GM18861 (cell line): ENCODE data around the gene NBEAL1.
"Not testable (repeated sequence)": the region's sequence is repeated elsewhere in the genome, so short reads cannot be mapped to it uniquely, and the experiment has no call there.

Source experiments
- ATAC-seq: cut with Tn5 transposase; IDR thresholded peaks from one replicate; pipeline ENCODE4 v1.9.1; 2021; ENCODE audit not compliant: unreplicated experiment

NBEAL1 gene

DNA sequence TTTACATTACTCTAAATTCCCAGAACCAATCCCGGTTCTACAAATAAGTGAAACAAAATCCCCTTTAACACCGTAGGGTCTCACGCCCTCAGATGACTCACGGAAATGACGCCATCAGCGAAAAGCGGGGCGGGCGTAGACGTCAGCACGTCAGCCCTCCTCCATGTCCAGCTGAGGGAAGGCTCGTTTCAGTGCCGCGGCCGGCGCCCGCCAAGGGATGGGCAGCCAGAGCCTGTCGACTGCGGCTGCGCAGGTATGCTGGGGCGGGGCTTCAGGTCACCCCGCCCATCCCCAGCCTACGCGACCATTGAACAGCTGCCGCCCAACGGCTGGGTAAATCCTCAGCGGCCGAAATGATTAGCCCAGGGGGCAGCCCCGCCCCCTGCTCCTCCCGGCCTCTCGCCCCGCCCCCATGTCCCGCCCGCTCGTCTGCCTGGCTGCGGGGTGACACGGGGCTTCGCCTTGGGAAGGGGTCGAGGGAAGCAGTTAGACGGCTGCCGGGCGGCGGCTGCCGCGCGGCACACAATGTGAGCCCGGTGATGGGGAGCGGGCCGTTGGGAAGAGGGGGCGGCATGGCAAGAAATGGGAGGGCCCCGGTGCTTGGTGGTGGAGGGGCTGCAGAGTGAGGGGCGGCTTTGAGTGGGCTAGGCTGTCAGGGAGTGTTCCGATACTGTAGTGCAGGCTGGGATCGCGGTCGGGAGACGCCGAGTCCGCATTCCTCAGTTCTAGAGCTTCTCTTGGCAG, at the start of gene NBEAL1:
NBEAL1 (plus strand) TSS at position 420 of the 744 bp plus-strand sequence. CDS start 1,510 bp downstream, outside the sequence.
- ATAC-seq: peak; percentile 96

DNA sequence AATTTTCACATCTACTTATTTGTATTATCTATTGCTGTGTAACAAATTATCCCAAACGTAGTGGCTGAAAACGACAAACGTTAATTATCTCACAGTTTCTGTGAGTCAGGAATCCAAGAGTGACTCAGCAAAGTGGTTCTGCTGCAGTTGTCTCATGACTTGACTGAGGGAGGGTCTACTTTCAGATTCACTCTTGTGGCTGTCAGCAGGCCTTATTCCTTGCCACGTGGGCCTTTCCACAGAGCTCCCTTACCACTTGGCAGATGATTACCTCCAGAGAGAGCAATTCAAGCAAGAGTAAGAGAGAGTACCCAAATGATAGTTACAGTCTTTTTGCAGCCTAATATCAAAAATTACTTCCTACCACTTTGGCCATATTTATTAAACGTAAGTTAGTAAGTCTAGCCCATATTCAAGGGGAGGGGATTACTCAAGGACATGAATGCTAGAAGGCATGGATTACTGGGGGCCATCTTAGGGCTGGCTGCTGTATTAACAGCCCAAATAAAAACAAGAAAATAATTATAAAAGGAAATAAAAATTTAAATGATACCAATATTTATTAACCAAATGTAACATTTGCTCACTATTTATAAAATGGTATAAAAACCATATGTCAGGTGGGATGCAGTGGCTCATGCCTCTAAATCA, 48.7 kb upstream of the NBEAL1 start:
- ATAC-seq: peak; percentile 78

DNA sequence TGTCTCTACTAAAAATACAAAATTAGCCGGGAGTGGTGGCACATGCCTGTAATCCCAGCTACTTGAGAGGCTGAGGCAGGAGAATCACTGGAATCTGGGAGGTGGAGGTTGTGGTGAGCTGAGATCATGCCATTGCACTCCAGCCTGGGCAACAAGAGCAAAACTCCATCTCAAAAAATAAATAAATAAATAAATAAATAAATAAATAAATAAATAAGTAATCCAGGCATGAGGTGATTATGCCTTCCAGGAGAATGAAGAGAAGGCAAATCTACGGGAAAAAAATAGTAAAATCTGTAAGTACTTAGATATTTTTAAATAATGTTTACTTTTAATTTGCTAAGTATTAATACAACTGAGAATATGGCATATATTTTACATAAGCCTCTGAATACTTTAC, 45.3 kb upstream of the NBEAL1 start:
- not testable (repeated sequence) for ATAC-seq

DNA sequence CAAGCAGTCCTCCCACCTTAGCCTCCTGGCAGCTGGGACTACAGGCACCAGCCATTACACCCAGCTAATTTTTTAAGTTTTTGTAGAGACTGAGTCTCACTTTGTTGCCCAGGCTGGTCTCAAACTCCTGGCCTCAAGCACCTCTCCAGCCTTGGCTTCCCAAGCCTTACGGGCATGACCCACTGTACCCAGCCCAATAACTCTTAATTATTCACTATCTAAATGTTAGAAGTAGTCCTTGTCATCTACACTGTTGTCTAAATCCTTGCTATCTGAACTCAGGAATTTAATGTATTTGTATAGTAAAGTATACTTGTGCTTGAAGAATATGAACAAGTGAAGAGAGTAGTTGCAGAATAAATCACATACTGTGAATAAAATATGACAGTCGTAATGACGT, 37.9 kb upstream of the NBEAL1 start:
- no peak for ATAC-seq

DNA sequence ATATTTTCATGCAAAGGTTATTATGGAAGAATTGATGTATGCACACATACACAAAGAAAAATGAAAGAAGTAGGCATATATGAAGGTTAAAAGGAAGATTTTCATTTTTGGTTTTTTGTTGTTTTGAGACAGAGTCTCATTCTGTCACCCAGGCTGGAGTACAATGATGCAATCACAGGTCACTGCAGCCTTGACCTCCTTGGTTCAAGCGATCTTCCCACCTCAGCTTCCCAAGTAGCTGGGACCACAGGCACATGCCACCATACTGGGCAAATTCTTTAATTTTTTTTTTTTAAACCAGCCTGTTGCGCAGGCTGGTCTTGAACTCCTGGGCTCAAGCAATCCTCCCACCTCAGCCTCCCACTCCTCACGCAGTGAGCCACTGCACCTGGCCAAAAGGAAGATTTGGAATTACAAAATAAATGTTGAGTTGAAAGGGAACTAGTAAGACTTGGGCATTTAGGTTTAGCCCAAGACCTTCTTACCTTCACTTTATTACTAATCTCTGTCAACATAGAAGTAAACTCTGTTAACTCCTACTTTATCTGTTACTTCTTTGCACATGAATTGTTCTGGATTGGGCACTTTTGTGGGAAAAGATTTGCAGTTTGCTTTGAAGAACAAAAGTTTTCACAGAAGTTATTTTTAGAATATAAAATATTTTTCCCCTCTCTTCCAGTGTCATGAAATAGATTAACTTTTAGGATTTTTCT, 31.7 kb upstream of the NBEAL1 start:
- no peak for ATAC-seq

DNA sequence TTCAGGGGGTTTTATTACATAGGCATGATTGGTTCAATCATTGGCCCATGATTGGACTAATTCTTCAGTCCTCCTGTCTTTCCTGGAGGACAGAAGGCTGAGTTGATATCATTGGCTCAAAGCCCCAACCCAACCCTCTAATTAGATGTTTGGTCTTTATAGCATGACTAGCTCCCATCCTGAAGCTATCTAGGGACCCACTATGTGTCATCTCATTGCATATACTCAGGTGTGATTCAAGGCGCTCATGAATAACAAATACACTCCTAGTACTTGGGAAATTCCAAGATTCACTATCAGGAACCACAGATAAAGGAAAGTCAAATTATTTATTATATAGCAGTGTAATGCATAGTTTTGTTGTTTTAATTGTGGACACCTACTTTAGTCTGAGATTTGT, 24.9 kb upstream of the NBEAL1 start:
- no peak for ATAC-seq

DNA sequence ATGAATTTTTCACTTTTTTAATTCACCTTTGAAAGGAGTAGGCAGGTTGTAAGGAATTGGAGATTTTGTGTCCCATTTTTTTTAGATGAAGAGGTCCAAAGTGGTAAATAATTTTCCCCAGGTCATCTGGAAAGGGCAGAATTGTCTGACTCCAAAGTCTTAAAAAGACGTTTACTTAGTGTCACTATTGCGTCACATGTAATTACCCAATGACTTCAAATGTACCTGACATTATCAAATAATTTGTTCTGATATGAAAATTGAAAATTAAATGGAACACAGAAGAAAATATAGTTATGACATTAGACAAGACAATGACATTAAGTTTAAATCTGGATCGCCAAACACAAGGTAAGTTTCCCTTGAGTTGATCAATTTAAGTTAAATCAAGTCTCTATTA, 24.2 kb upstream of the NBEAL1 start:
- ATAC-seq: no peak

DNA sequence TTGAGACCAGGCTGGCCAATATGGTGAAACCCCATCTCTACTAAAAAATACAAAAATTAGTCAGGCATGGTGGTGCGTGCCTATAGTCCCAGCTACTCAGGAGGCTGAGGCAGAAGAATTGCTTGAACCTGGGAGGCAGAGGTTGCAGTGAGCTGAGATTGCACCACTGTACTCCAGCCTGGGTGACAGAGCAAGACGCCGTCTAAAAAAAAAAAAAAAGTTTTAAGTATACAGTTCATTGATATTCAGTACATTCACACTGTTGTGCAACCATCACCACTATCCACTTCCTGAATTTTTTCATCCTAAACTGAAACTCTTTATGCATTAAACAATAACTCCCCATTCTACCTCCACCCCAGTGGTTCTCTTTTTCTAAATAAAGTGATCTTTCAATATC, 17.6 kb upstream of the NBEAL1 start:
- not testable (repeated sequence) for ATAC-seq

DNA sequence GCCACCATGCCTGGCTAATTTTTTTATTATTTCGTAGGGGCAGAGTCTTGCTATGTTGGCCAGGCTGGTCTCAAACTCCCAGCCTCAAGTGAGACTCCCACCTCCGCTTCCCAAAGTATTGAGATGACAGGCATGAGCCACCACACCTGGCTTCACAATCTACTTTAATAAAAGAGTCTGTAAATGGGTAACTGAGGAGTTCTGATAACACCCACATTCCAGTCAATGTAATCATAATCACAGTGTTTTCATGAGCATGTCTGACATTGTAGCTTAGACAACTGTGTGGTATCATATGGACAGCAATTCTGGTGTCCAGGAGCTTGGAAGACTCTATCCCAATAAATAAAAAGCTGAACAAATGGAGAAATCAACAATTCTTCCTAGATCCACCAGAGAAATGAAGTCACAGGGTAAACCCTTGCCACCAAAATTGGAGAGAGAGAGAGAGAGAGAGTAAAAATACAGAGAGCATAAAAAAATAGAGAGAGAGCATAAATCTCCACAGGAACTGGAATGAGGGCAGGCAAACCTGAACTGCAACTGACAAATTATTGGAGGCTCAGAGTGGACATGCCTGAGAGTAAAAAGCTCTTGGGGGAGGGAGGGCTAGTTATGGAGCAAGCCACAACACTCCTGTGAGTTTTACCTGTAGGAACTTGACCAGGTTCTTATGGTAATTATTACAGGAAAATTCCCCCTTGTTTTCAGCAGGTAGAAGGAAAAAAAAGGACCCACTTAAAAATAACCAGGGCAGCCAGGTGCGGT, 12.4 kb upstream of the NBEAL1 start:
- no peak for ATAC-seq

DNA sequence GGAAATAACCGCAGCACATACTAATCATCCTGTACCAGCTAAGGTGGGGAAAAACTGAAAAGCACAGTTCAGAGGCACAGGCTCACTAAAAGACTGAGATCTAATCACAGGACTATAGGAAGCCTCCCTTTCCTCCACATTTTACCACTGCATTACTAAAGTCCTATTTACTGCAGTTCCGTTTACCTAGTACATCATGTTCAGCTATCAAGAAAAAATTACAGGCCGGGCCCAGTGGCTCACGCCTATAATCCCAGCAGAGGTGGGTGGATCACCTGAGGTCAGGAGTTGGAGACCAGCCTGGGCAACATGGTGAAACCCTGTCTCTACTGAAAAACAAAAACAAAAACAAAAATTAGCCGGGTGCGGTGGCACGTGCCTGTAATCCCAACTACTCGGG, 11.0 kb upstream of the NBEAL1 start:
- ATAC-seq: no peak

DNA sequence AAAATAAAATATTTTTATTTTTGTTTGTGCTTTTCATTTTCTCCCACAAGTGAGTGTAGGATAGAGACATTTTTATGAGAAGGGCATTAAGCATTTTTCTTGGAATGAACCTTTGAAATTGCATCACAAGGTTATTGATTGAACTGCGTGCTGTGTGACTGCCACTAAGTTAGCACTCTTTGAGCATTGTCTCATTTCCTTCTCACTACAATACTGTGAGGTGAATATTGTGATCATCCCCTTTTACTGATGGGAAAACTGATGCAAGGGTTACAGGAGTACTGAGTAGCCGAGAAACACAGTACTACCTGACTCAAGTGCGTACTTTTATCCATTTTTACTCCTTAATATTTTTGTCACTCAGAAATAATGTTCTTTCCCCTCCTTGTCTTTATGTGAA, 2.0 kb downstream of the NBEAL1 start:
- no peak for ATAC-seq

DNA sequence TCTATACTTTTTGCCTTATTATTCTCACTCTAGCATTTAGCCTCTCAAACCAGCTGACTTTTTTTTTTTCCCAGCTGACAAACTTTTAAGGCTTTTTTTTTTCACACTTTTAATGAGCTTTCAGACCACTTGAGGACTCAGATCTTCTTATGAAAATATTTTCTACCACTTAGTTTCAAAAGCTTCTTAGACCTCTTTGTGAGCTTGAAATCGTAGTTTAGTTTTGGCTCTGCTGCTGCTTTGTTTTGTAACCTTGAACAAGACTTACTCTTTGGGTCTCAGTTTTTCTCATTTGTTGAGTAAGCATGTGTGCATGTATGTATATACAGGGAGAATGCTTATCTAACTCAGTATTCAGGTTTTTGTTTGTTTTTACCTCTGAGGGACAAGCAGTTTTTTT, 3.5 kb downstream of the NBEAL1 start:
- no peak for ATAC-seq

DNA sequence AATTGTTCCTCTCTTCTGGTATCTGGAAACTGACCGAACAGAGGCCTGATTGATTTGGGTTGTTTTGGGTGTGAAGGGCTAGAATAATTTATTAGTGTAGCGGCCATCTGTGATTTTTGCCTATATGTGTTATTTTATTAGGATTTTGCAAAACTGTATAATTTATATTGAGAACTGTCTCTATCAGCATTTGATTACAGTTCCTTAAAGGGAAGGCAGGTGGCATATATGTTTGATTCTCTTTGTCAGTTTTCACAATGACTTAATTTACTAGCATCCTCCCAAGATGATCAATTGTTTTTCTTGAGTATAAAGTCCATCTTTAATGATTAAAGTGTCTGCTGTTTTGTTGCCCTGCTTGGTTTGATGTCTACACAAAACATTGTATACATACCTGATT, 4.5 kb downstream of the NBEAL1 start:
- no peak for ATAC-seq

DNA sequence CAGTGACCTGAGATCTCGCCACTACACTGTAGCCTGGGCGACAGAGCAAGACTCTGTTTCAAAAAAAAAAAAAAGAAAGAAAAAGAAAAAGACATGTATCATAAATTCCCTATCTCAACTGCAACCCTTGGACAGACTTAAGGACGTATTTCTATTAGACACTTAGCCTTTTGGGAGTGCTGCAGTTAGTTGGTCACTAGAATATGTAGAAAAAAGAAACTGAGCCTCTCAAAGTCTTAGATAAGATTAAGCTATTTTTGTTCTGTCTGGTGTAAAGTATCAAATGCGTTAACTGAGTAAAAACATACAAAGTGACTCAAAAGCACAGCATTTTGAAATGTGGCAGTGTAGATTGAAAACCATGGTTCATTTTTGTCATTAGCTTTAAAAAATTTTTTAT, 7.3 kb downstream of the NBEAL1 start:
- no peak for ATAC-seq

DNA sequence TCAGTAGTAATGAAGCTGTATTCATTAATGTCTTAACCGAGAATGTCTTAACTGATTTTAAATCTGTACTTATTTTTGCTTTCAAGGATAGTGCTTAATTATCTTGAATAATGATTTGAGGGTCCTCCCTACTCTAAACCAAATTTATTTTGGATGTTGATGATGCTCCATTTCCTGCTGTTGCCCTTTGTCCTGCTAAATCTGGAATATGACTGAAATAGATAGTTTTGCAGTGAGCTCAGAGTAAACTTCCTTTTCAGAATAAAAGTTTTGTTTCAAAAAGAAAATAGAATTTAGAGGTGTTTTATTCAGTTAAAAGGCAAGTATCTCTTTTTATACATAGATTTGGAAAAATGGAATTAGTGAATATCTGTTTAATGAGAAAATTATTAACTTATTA, 8.1 kb downstream of the NBEAL1 start:
- no peak for ATAC-seq

DNA sequence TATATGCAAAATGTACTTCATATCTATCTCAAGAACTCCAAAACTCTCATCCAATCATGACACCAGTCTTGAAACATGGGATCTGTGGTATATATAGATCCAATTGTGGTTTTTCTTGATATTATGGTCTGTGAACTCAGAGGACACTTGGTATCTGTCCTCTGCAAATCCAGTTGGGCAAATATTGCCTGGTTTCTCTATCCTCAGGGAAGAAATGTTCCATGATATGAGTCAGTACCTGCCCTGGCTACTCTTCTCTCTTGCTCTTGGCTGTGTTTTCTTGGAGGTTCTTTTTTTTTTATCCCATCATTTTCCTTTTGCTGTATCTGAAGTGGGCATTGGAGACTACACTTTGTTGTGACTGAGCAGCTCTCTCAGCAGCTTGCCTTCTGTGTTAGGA, 10.9 kb downstream of the NBEAL1 start:
- ATAC-seq: no peak

DNA sequence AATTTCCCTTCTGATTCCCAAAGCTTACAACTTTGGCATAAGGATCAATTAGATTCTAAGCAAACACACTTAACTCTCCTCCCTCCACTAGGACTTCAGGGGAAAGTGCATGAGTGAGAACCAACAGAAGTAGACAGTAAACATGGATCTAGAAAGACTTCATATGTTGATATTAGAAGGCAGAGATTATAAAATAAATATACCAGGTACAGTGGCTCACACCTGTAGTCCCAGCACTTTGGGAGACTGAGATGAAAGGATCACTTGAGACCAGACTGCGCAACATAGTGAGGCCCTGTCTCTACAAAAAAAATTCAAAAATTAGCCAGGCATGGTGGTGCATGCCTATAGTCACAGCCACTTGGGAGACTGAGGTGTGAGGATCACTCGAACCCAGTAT, 15.9 kb downstream of the NBEAL1 start:
- ATAC-seq: no peak

DNA sequence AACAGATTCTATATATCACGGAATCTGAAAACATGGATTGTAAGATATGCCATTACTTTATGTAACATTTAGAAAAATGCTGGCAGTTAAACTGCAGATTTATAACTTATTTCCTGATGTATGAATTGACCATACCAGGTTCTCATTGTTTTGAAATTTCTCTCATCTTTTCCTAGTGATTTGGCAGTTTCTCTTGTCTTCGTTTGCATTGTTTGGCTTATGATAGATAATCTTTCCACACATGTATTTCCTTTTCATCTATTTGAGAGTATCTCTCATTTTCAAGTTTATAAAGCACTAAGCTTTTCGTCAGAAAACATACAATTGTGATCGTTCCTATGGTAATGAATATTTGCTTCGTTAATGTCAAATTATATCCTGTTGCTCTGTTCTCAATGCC, 16.3 kb downstream of the NBEAL1 start:
- no peak for ATAC-seq

DNA sequence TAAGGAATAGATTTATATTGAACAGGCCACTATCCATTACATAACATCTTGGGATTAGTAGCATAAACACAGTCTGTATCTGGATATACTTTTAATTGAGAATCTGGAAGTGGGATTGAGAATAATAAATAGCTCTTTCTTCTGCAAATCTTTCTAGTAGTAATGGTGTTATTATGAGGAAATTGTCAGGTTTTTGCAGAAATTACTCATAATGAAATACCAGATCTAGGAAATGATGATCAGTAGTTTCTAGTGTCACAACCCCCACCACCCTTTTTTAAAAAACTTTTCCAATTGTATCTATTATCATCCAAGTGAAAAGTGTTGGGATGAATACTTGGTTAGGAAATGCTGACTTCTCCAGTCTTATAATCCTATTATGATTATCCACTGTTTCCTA, 18.7 kb downstream of the NBEAL1 start:
- ATAC-seq: no peak

DNA sequence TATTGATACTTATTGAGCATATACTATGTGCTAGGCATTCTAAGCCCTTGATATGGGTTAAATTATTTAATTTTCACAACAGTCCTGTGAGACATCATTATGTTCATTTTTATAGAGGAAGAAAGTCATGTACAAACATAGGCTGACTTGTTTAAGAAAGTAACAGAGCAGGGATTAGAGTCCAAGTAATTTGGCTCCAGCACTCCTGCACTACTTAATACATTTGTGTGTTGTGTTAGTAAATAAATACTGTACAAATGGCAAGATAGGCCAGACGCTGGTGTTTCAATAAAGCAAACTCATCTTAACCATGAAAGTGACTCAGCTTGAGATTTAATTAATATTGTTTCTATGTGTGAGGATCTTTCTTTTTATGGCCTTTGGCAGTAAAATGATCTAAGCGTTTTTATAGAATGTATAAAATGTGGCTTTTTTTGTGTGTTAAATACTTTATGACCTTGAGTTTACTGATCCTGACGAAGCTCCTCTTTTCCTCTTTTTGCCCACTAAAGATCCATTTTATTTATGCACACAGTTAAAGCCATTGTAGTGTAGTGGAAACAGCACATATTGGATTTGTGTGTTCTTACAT, 21.3 kb downstream of the NBEAL1 start:
- ATAC-seq: no peak

DNA sequence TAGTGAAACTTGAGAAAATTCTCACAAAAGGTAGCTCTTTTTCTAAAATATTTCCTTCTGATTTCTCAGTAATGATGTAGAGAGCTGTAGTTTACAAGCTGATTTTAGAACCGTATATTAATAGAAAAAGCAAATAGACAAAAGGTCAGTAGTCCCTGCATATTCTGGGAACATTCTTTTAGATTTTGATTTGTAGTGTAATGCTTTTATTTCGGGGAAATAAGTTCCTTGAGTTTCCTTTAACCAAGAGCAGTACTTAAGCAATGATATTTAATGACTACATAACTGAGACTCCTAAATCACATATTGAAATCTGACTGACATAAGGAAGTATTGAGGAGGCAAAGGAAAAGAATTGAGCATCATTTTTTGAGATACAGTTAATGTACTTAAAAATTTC, 22.4 kb downstream of the NBEAL1 start:
- ATAC-seq: no peak
